ENCODE measurements around the gene CCL16.
"Not testable (repeated sequence)": the region's sequence is repeated elsewhere in the genome, so short reads cannot be mapped to it uniquely, and the experiment has no call there.

Gene CCL16

DNA sequence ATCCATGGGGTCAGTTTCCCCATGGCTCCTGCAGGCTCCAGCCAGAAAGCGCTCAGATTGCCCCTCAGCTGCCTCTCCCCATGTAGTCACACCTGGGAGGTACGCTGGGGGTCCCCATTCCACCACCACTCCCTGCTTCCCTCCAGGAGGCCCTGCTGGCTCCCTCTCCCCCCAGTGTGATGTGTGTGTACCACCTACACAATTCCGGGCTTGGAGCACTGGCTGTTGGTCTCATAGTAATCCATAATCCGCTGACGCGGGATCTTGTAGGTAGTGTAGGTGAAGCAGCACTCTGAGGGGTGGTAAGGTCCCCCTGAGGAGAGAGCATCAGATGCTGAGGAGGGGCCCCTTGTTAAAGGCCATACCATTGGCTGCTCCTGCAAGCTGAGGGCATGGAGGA, 2.8 kb upstream of the CCL16 start:
- DNase-seq, result no peak

DNA sequence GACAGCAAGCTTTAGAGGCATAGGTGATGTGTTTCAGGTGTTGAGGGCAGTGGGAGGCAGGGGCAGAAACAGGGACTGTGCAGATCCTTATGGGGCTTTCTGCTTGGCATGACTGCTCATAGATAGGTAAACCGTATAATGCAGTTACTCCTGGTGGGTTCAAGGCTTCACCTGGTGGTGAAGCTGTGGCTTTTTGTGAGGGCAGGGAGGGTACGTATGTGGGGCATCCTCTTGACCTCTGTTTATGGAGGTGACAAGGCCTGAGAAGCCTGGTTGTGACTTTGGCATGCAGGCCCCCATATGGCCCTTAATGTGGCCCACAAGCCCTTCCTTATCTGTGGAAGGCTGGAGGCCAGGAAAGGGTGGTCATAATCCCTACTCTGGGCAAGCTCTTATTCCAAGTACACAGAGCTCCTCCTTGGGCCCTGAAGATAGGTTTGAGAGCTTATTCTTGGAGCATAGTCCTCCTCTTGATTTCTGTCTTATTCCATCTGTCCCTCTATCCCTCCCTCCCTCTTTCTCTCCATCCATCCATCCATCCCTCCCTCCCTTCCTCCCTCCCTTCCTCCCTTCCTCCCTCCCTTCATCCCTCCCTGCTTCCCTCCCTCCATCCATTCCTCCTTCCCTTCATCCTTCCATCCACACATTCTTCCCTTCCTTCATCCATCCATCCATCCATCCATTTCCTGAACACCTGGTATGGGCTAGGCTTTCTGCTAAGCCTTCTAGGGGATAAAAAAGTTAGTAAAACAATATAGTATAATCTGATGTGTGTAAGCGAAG, 1.3 kb upstream of the CCL16 start:
- no peak for DNase-seq

DNA sequence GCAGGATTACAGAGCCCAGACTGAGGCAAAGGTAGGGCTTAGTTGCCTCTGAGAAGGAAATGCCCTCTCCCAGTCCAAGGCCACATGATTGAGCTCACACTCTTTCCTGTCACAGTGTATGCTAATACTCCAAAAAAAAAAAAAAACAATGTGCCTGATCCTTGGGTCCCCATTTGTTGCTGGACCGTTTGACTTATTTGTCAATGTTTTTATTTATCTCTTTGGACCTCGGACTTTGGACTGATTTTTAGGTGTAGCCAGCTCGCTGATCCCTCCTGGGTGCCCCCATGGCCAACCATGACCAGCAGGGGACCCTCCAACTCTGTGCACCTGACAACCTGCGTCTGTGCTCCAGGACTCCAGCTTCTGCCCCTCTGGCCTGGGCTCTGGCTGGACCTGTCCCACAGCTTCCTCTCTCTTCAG, 622 bp upstream of the CCL16 start:
- no peak for DNase-seq

DNA sequence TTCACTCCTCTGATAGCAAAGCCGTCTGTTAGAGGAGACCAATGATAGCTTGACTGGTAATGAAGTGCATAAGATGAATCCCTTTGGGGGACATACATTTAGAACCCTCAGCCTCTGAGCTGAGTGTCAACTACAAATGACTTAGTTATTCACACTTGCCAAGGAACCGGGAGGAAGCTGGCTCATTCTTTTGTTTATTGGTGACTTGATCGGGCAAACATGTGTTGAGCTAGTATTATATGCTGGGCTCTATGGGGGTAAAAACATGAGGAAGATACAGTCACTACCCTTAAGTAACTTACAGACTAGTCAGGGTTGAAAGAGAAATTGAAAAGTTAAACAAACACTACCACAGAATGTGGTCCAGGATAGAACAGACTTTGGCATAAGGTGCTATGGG, 3.0 kb downstream of the CCL16 start:
- no peak for DNase-seq

DNA sequence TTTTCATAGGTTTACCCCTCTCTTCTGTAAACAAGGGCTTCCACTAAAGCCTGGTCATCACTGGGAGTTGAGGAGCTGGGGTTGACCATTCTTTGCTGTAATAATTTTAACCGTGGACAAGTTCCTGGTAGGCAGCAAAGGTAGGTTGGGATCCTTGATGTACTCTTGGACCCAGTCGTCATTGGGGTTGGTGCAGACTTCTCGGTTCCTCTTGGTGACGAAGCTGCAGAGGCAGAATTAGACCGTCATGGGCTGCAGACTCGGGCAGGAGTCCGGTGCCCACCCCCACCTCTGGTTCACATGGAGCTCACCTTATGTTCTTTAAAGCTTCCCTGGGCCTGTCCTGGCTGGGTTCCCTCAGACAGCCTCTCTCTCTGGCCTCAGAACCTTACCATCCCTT, 3.8 kb downstream of the CCL16 start:
- no peak for DNase-seq

DNA sequence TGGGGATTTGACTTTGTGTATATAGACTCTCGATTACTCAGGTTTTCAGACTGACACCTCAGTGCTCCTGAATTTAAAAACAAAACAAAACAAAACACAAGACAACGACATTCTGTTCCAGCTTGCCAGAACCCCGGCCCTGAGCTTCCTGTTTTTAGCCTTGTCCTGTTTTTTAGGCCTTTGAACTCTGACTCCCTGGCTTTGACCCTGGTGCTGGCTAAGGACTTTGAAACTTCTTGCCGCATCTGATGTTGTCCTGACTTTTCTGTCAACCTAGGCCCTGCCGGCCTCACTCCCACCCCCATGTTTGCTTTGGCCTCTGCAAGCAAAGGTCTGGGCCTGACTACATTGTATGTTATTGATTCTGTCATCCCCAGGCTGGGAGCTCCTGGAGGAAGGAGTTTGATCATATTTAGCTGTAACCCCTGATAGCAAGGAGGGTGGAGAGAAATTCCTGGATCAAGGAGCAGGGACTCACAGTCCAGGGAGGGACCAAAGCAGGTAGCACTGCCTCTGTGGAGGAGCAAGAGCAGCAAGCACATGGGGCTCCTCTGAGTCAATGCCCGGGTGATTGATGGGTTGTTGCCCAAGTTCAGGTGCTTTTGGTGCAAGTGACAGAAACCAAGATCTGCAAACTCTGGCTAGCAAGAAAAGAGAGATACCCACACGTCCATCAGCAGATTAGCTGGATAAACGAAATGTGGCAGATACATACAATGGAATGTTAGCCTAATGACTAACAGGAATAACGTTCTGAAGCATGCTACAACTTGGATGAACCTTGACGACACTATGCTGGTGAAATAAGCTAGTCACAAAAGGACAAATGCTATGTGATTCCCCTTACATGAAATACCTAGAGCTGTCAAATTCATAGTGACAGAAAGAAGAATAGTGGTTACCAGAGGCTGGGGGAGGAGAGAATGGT, 7.7 kb downstream of the CCL16 start:
- DNase-seq, result no peak

DNA sequence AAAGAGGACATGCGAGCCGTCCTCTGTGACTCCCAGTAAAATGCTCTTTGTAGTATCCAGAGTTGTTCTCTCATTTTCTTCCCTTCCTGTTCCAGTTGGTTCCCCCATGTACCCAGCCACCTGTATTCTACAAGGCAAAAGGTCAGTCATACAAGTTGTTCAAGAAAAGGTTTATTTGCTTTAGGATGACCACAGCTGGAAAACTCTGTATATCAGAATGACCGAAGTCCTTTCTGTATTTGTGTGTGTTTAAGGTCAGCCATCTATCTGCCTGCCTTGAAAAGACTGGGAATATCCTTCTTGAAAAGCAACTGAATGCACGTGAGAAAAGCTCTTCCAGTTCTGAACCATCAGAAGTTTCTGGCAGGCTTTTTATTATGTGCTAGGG, 8.4 kb downstream of the CCL16 start:
- DNase-seq, result no peak

DNA sequence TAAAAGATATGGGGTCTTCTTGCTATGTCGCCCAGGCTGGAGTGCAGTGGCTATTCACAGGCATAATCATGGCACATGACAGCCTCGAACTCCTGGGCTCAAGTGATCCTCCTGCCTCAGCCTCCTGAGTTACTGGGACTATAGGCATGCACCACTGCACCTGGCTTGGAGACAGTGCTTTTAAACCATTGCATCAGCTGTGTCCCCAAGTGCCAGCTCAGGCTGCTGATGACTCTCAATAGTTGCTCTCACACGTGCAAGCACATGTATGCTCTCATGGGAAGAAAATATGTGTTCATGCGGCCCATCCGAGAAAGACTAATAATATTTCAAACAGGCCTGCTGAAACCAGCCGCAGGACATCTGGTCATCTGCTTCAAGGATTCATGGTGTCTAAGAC, 8.8 kb downstream of the CCL16 start:
- DNase-seq, result no peak

DNA sequence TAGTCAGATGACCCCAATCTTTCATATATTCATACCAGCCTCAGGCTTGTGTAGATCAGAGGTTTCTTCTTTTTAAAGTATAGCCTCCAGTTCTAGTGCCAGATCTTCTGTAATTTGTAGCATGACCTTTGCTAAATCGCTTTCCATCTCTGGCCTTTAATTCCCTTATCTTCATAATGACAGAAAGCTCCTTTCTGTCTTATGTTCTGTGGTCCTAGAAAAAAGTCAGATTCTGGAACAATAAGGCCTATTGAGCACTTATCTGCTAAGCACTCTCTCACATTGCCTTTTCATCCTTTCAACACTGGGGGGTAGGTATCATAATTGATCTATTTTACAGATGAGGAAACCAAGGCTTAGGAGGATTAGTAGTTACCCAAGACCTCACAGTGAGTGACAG, 9.2 kb downstream of the CCL16 start:
- DNase-seq, result no peak

DNA sequence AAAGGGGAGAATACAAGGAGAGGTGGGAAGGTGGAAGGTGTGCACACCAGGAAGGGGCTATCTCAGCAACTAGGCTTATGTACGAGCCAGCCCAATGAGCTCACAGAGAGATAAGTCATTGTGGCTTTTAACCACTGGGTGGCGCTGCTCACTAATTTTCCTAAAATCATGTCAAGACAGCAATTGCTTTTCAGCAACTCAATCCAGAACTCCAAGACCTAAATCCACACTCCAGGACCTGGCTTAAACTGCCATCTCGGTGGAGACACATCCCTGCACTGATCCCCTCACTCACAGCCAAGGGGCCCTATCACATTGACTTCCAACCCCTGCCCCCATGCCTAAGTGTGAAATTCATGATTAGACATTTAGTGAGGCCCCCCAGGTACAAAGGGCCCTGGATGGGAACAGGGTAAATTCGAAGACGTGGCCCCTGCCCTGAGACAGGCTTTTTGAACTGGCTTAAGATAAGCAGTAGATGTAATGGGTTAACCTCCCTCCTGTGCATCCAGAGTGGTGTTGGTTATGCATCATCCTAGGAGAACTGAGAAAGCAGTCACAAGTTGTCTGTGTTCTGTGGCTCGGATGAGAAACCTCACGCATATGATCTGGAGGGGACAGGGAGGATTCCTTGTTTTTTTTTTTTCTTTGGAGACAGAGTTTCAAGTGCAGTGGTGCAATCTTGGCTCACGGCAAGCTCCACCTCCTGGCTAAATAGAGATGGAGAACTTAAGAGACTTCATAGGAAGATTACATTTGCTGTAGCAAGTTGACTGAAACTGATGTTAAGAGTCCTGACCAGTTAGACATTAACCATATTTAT, 11.5 kb downstream of the CCL16 start:
- peak; percentile 27 for DNase-seq

DNA sequence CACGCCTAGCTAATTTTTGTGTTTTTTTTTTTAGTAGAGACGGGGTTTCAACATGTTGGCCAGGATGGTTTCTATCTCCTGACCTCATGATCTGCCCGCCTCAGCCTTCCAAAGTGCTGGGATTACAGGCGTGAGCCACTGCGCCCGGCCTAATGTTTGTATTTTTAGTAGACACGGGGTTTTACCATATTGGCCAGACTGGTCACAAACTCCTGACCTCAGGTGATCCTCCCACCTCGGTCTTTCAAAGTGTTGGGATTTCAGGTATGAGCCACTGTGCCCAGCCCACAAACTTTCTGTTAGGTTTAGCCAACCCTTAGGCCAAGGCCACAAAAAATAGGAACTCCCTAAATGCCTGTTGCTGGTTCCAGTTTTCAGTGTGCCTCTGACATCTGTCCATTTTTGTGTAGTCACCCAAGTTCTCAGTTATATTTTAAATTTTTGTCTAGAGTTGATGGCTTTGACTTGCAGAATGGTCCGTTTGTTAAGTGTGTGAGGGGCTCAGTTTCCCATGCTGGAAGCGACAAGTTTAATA, 12.7 kb downstream of the CCL16 start:
- DNase-seq, result no peak

DNA sequence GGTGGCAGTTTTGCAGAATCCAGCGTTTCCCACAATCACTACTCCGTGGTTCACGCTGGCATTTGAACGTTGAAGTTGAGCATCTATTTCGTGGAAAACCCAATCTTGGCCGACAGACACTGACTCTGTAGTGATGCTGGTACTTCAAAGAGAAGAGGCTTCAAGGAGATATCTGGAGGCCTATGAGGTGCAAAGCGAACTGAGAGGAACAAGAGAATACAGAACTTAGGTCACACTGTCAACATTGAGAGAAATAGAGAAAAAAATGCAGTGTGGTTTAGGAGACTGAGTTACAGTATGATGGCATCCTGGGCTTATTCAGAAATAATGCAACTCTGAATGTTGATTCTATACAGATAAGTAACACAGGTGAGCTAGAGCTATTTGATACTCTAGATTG, 16.0 kb downstream of the CCL16 start:
- no peak for DNase-seq

DNA sequence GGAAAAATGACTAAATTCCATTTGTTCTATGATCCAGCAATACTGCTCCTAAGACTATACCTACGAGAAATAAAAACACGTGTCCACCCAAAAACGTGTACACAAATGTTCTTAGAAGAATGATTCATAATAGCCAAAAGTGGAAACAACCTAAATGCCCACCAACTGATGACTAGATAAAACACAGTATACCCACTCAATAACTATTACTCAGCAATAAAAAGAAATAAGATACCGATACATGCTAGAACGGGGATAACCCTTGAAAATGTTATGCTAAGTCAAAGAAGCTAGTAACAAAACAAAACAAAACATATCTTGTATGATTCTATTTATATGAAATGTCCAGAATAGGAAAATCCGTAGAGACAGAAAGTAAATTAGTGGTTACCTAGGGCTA, 17.6 kb downstream of the CCL16 start:
- no peak for DNase-seq

DNA sequence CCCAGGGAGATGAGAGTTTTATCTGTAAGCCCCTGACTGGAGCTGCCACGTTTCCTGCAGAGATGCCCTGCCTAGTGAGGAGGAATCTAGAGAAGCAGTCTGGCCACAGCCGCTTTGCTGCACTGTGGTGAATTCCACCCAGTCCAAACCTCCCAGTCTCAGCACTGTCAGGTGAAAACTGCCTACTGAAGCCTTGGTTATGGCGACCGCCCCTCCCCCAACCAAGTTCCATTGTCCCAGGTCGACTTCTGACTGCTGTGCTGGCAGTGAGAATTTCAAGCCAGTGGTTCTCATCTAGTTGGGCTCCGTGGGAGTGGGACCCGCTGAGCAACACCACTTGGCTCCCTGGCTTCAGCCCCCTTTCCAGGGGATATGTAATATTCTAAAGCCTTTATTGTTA, 27.6 kb downstream of the CCL16 start:
- DNase-seq, result no peak

DNA sequence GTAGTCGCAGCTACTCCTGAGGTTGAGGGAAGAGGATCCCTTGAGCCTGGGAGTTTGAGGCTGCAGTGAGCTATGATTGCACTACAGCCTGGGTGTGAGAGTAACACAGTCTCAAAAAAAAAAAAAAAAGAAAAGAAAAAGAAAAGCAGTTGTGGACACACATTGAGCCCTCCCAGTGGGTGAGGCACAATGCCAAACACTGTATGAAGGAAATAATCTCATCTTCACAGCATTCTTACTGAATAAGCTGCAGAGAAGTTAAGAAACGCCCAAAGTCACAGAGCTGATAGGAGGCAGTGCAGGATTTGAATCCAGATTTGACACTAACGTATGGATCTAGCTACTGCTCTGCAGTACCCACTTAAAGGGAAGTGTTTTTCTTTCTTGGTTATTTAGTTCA, 31.9 kb downstream of the CCL16 start:
- no peak for DNase-seq

DNA sequence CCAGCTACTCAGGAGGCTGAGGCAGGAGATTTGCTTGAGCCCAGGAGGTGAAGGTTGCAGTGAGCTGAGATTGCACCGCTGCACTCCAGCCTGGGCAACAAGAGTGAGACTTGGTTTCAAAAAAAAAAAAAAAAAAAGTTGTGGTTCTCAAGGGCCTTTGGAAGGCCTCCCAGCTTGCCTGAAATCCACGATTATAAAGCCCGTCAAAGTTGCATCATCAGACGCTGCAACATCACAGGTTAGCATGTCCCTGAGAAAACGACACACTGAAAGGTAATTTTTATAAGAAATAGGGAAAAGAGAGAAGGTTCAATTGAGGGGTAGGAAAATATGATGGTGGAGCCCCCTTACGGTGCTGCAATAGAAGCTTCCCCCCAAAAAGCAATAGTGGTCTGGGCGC, 33.2 kb downstream of the CCL16 start:
- no peak for DNase-seq

DNA sequence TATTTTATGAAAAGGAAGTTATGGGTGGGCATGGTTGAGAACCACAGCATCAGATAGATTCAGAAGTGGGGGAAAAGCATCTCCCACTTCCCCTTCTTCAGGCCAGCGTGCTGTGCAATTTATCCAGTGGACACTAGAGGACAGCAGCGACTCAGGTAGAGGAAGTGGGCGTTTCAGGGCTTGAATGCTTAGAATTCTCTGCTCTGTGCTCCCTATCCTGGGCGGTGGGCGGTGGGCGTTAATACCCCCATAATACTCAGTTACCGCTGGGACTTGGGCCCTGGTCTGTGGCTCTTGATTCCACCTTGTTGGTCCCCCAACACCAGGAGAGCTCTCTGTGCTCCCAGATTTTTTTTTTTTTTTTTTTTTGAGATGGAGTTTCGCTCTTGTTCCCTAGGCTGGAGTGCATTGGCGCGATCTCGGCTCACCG, 34.1 kb downstream of the CCL16 start:
- peak; percentile 56 for DNase-seq

DNA sequence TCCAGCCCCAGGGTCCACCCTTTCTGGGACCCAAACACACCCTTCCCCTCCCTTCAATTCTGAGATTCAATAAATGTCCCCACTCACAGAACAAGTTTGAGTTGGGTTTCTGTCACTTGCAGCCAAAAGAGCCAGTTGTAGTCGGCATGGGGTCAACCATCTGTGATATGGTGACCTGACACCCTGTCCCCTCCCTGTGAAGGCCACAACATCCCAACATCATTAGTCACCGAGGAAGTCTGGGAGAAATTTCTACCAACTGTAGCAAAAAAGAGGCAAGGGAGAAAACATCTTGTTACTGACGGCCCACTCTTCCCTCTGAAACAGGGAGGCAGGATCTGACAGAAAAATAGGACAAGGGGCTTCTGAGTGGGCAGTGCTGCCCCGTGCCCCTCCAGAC, 37.1 kb downstream of the CCL16 start:
- no peak for DNase-seq

DNA sequence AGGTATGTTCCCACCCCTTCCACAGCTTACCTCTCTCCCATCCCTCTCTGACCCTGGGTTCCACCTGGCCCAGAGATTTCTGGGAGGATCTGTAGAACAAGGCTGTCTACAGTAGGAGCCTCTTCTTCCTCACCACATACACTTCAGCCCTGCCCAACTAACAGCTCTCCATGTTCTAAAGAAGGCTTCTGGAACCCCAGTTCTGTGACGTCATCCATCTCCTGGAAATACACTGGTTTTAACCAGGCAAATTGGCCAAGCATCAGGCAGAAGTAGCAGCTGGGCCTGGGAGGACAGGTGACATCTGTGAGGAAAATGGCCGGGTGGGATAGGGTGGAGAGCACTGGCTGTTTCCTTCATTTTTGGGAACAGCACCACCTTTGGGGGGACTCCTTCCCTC, 37.8 kb downstream of the CCL16 start, which contains the start of gene LYZL6:
TSS of gene LYZL6 (minus strand) at position 177 of the 400 bp plus-strand sequence. CDS start 4,357 bp downstream, outside the sequence.
- no peak for DNase-seq

DNA sequence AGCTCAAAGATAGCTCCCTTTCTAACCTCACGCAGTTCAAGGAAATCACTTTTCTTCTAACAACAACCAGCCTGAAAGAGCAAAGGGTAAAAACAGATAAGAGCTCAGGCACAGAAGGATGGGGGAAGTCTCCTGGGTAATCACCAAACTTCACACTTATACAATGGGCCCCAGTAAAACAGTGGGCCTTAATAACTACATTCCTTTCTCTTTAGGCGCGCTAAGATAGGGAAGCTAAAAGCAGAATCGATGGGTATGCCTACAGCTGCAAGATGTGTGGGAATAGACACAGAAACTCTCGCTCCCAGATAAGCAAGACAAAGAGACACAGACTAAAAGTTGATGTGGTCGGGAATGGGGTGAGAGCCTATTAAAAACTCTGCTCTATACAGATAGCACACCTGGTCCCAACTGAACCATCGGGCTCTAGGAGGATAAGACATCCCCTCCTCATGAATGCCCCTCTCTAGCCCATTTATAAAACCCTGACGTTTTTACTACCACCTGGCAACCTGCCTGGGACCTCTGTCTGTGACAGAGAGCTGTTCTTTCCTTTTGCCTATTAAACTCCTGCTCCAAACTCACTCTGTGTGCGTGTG, 38.6 kb downstream of the CCL16 start:
- DNase-seq, result no peak

DNA sequence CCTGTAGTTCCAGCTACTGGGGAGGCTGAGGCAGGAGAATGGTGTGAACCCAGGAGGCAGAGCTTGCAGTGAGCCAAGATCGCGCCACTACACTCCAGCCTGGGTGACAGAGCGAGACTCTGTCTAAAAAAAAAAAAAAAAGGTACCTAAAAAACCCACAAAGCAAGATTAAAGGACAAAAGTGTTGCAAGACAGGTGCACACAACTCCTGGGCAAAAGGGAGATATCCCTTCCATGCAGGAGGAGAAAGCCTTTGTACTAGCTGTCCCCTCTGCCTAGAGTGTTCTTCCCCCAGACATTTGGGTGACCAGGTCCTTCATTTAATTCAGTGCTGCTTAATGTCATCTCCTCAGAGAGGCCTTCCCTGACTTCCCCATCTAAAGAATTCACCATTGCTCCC, 42.8 kb downstream of the CCL16 start:
- not testable (repeated sequence) for DNase-seq

DNA sequence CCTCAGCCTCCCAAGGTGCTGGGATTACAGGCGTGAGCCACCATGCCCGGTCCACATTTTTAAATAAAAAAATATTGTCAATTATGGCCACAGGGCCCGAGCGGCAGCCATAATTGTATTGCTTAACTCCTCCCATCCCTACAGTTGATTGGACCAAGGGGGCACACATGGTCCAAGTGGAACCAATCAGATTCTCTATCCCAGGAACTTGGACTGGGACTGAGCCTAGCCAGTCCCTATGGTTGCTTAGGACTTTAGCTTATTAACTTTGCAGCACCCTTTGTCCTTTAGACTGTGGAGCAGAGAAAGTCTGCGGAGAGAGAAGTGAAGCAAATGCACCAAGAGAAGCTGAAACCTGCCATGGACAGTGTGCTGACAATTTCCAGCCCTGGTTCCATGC, 45.2 kb downstream of the CCL16 start:
- no peak for DNase-seq

Measured in DMS79 (cell line).